Stimulated activated CD4-positive, alpha-beta T cell treated with anti-CD3 and anti-CD28 coated beads, Interleukin-4, amount 100 ng/mL, for 24 hours (primary cell): ENCODE measurements around the gene COL18A1.

ENCODE experiments used
- DNase-seq: peaks from one replicate; pipeline ENCODE4 v3.0.0-alpha.2; 2020

The COL18A1 gene

GRCh38 chr21:45415188-45415942 is 10.4 kb downstream of the COL18A1 start:
- DNase-seq, result no peak

DNA sequence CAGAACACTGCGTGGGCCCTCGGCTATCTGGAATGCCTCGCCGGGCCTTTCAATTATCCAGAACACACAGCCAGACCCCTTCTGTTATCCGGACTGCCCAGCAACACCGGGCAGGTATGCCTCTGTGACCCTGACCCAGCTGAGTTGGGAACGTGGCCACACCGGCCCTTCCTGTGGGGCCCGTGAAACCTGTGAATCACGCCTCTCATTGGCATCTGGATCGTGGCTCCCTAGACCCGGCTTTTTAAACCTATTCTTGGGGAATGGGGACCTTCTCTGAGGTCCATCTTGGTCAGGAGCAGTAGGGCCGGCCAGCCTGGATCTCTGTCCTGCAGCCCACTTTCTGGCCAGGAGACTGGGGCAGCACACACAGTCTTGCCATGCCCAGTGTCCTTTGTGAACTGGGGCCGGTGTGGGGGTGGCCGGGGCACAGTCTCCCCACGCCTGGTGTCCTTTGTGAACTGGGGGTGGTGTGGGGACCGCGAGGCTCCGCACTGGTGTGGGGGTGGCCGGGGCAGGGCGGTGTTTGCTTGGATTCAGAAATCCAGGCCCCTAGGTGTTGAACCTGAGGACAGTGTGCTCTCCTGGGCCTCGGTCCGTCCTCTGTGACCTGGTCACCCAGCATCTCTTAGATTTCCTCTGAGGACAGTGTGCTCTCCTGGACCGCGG is 11.1 kb downstream of the COL18A1 start:
- DNase-seq, result no peak

GRCh38 chr21:45416620-45417019 is 11.7 kb downstream of the COL18A1 start:
- DNase-seq, result no peak

GRCh38 chr21:45417256-45417950 is 12.4 kb downstream of the COL18A1 start:
- no peak for DNase-seq

DNA sequence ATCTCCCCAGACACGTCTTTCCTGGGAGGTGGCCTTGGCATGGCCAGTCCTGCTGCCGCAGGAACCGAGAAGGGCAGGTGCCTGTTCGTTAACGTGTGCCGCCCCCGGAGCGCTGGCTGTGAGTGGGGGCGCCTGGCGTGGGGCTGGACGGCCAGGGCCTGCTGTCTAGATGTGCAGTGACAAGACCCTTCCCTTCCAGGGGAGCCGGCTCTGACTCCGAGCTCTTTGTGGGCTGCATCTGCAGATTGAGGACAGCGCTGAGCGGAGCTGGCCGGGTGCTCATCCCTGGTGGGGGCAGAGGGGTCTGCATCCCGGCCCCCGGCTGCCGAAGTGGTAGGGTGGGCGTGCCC is 13.0 kb downstream of the COL18A1 start:
- no peak for DNase-seq

DNA sequence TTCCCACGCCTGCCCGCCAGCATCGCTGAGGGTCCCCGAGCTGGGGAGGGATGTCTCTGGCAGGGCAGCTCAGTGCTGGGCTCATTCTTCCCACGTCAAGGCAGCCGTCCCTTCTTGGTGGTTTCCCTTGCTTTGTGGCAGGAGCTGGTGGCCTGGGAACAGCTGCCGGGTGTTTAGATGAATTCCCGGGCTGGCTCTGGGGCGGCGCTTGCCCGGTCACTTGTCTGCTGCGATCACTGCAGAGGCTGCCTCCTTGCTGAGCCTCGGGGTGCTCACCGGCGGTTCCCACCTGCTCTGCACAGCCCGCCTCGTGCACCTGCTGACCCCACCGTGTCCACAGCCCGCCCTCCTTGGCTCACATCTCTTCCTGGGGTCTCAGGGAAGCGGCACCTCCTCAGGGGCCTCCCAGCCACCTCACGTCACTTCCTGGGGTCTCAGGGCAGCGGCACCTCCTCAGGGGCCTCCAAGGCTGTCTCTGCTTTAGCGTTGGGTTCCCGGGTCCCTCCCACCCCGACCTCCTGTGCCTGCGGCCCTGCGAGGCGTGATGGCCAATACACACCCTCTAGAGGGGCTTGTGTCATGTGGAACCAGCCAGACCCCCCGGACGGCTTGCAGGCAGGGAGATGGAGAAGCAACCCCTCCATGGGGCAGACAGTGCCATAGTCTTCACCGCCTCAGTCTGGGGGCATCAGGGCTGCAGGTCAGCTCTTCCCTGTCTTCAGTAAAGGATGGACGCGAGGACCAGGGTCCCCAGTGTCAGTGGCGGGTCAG is 13.5 kb downstream of the COL18A1 start:
- no peak for DNase-seq

GRCh38 chr21:45419162-45419561 is 14.2 kb downstream of the COL18A1 start:
- no peak for DNase-seq

- DNase-seq, result no peak
These were observed 15.4 kb downstream of the COL18A1 start for GRCh38 chr21:45420061-45421041.

DNA sequence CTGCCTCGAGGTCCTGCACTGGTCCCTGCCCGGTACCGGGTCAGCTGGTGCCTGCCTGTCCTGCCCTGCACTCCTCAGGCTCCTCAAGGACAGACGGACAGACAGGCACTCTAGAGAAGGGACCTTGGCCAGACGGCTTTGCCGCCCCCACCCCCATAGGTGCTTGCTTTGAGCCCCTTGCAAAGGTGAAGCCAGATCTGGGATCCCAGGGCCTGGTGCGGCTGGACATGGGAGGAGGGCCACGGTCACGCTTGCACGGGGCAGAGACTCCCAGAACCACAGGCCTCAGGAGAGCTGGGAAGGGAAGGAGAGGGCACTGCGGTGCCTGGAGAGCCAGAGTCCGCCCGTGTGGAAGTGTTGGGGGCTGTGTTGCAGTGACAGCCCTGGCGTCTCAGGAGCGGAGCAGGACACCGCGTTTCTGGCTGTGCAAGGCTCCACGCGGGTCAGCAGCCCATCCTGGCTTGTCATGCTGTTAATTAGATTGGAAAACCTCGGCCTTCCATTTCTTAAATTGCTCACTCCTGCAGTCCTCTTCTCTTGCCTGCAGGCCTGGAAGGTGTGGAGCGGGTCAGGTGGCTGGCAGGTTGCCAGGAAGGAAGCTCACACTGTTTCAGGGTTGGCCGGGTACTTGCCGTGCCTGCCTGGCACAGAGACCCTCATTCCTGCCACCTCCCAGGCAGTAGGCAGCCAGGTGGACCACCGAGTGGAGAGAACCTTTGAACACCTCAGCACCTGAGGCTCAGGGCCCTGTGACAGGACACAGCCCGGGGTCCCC is 16.3 kb downstream of the COL18A1 start:
- DNase-seq, result no peak

DNA sequence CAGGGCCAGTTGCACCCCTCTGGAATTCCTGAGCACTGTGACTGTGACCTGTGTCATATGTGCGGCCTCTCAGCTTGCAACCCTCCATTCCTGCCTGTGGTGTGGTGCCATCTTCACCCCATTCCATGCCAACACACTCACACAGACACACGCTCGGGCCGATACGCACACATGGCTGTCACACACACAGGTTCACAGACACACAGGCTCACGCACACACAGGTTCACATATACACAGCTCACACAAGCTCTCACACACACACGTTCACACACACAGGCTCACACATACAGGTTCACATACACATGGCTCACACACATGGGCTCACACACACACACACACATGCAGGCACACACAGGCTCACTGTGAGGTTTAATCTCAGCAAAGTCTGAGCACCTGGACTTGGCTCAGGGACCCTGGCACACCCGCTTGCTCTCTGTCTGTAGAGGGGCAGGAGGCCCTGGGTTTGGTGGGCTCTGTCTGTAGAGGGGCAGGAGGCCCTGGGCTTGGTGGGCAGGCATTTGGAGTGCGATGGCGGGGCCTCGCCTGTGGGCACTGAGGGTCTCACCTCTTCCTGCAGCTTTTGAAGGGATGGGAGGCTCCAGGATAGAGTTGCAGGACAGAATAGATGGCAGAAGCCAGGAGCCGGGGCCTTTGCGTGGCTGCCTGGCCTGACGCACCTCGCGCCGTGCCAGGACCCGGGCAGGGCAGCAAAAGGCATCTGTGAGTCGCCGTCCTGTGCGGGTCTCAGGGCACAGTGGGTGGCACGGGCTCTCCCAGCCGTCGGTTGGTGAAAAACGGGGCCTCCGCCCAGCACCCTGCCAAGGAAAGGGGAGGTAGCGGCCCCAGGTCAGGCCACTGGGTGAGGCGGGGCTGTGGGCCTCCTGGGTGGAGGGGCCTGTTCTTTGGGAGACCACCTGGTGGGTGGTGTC is 17.1 kb downstream of the COL18A1 start:
- no peak for DNase-seq

DNA sequence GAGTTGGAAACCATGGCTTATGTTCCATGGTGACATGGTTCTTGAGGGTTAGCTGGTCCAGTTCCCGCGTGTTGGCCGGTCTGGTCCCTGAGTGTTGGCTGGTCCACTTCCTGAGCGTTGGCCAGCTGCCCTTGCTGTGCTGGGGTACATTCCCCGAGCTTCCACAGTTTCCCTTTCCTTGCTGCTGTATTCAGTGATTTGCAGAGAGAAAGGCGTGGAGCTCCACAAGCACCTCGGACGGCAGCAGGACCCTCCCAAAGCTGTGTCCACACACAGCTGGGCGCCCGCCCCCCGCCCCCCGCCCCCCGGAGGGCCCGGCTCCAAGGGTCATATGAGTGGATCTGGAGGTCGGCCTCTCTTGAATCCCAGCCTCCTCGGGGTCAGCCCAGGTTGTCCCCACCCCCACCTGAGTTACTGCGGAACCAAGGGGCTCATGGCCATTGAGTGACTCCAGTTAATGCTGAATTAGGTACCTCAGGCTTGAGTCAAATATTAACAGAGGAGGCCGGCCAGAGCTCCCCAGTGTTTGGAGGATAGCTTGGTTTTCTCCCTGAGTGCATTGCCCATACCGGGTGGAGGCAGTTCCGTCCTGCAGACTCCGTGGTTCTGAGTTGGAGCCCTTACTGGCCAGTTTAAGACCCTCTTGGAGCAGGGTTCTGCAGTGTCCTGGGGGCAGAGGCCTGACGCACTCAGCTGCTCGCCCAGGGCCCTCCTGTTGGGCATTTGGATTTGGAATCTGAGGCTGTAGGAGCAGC is 18.4 kb downstream of the COL18A1 start:
- no peak for DNase-seq

DNA sequence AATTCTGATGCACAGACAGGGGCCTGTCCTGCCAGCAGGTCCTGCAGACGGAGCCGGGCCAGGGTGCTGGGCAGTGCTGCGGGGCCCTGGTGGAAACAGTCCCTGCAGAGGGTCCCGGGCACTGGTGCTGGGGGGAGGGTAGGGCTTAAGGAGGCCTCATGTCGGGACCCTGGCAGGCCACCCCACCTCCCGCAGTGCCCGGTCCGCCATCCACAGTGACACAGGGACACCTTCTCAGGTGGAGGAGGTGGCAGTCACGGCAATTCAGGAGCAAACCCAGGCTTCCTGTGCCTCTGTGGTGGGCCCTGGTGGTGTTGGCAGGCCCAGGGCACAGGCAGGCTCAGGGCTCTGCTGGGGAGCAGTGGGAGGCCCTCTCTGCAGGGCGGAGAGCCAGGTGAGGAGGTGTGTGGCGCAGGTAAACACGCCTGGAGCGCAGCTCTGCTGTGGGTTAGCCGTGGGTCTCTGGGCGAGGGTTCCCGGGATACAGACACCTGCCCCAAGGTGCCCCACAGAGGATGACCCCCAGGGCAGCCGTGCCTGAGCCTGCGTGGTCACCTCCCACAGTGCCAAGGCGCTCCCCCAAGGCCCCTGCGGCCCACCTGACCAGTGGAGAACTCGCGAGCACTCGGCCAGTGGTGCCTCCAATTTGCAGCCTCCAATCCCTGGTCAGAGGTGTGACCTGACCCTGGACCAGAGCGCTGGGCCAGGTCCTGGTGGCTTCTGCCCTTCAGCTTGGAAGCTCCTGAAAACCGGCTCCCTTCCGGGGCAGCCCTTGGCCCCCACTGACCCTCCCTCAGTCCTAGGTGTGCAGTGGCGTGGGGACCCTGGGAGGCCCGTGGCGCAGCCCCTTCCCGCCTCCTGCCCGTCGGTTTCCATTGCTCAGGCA is 19.2 kb downstream of the COL18A1 start:
- DNase-seq, result no peak

DNA sequence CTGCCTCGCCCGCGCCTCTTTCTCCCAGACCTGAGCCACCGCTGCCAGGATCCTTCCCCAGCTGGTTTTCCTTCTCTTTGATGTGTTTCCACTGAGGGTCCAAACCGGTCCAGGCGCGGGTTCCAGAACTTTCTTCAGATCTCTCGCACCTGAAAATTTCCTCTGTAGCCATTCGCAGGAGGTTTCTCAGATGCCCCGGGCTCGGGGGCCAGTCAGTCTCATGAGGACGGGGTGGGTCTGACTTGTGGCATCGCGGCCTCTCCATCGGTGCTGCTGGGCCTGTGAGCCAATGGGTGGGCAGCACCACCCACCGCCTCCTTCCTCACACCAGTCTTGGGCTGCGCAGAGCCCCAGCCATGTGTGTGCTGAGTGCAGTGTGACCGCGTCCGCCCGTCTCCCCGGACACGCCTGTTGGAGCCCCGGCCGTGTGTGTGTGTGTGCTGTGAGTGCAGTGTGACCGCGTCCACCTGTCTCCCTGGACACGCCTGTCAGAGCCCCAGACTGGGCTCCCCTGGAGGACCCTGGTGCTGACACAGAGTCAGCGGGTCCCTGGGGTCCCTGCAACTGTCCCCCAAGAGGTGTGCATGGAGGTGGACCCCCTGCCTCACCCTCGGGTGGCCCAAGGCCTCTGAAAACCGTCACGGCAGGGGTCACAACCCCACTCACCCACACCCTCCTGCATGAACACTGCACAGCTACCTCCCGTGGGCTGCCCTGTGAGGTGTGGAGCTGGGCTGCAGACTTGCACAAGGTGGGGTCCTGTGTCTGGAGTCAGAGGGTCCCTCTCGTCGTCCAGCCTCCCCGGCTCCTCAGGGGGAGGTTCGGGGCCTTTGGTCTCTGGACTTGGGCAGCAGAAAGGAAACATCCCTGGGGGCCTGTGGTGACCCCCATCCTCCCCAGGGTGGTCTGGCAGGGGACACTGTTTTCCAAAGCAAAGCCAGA is 20.2 kb downstream of the COL18A1 start:
- DNase-seq, result no peak

DNA sequence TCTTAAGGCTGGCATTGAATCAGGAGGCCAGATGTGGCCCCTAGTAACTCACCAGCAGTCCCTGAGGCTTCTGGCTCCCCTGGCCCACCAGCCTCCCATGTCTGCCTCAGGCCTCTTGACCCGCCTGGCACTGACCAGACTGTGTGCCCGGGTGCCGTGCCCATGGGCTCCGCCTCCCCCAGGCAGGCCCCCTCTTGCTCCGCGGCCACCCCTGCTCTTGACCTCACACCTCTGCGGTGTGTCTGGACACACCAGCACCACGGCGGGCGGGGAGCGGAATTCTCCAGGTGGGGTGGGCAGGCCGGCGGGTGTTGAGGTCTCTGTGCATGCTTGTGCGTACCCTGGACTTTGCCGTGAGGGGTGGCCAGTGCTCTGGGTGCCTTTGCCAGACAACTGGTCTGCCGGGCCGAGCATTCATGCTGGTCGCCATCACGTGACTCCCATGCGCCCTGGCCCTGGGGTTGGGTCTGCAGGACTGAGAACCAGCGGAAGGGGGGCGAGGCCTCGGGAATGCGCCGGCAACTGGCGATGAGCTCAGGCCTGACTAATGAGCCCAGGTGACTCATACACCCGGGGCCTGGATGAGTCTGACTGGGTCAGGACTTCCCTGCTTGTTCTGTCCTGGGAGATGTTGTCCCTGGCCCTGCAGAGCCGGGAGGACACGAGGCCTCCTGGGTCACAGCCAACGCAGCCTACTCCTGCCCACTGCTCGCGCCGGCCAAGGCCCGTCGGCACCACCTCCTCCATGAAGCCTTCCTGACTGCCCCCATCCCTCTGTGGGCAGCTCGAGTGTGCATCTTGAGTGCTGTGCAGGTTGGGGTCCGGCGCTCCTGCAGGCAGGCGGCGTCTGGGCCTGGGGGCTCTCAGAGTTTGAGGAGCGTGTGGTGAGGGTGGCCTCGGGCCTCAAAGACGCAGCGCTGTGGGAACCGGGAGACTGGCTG is 22.6 kb downstream of the COL18A1 start:
- no peak for DNase-seq

DNA sequence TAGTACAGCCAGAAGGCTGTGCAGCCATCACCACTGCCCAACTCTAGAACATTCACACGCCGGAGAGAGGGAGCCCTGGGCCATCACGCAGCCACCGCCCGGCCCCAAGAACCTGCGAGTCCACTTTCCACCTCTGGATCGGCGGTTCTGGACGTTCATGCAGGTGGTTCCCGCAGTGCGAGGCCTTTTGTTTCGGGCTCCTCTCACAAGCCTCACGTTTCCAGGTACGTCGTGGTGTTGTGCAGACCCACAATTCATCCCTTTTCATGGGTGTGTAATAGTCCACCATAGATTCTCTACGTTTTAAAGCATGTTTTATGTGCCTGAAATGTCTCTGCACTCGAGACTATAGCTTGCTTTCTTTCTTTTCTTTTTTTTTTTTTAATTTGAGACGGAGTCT is 23.6 kb downstream of the COL18A1 start:
- DNase-seq, result no peak
